Neural cell (in vitro differentiated cells): ENCODE measurements around the gene FOXO3. TPM values are rescaled to one million over a fixed set of nuclear protein-coding genes. Genes with fewer than 3 reads are reported as not detected.

Source experiments
- H2AFZ ChIP-seq: fragments of 200-600, 300-800 bp; sonication (generic), shearing (Covaris generic); 2 replicates; pipeline ENCODE4 v1.6.0; 2014; ENCODE audit warnings: low read depth, mild to moderate bottlenecking, antibody characterized with exemption, low read length, moderate library complexity
- H3F3A ChIP-seq: fragments of 200-600 bp; shearing (Covaris generic); 2 replicates; pipeline ENCODE4 v1.6.1; 2016; ENCODE audit warnings: mild to moderate bottlenecking, moderate library complexity, mixed read lengths, antibody characterized with exemption, low read length; ENCODE audit not compliant: insufficient read depth, poor library complexity, severe bottlenecking
- H3K27ac ChIP-seq: fragments of 200-600, 300-800 bp; sonication (generic), shearing (Covaris generic); 2 replicates; pipeline ENCODE4 v1.5.1; 2014; ENCODE audit warnings: mild to moderate bottlenecking, low read length, moderate library complexity
- H3K27me3 ChIP-seq: fragments of 300-800, 200-600 bp; sonication (generic), shearing (Covaris generic); 2 replicates; pipeline ENCODE4 v1.6.0; 2014; ENCODE audit warnings: mild to moderate bottlenecking, low read depth, low read length, moderate library complexity; ENCODE audit not compliant: insufficient read depth
- H3K36me3 ChIP-seq: fragments of 300-800, 200-600 bp; sonication (generic), shearing (Covaris generic); 2 replicates; pipeline ENCODE4 v1.5.1; 2014; ENCODE audit warnings: mild to moderate bottlenecking, antibody characterized with exemption, low read length, moderate library complexity; ENCODE audit not compliant: insufficient read depth
- H3K4me2 ChIP-seq: fragments of 300-800, 200-600 bp; sonication (generic), shearing (Covaris generic); 2 replicates; pipeline ENCODE4 v1.6.0; 2014; ENCODE audit warnings: mild to moderate bottlenecking, low read length
- H3K4me3 ChIP-seq: fragments of 300-800, 200-600 bp; sonication (generic), shearing (Covaris generic); 2 replicates; pipeline ENCODE4 v1.5.1; 2014; ENCODE audit warnings: mild to moderate bottlenecking, low read length, moderate library complexity
- H3K79me2 ChIP-seq: fragments of 200-600 bp; shearing (Covaris generic); replicated peaks from 2 replicates; pipeline ENCODE4 v1.6.0; 2014; ENCODE audit warnings: mild to moderate bottlenecking, low read length, moderate library complexity; ENCODE audit not compliant: insufficient read depth
- H3K9ac ChIP-seq: fragments of 300-800, 200-600 bp; sonication (generic), shearing (Covaris generic); 2 replicates; pipeline ENCODE4 v1.6.1; 2016; ENCODE audit warnings: mild to moderate bottlenecking, low read length, mixed read lengths
- H3K9me2 ChIP-seq: fragments of 200-600 bp; shearing (Covaris generic); 2 replicates; pipeline ENCODE4 v1.6.1; 2016; ENCODE audit warnings: mild to moderate bottlenecking, low read length, mixed read lengths; ENCODE audit not compliant: insufficient read depth
- H3K9me3 ChIP-seq: fragments of 200-600, 300-800 bp; sonication (generic), shearing (Covaris generic); 2 replicates; pipeline ENCODE4 v1.6.1; 2016; ENCODE audit warnings: mild to moderate bottlenecking, mixed run types, low read length, moderate library complexity, mixed read lengths
- H4K20me1 ChIP-seq: fragments of 200-600 bp; shearing (Covaris generic); 2 replicates; pipeline ENCODE4 v1.6.1; 2016; ENCODE audit warnings: mild to moderate bottlenecking, mixed run types; ENCODE audit not compliant: insufficient read depth
- EP300 ChIP-seq: fragments of 450-650 bp; conservative IDR thresholded peaks from 2 replicates; pipeline ENCODE4 v1.6.1; 2014; ENCODE audit warnings: antibody characterized with exemption, mild to moderate bottlenecking, moderate library complexity; ENCODE audit not compliant: poor library complexity, severe bottlenecking
- EZH2 ChIP-seq: fragments of 200-600, 300-800 bp; shearing (Covaris generic), sonication (generic); IDR thresholded peaks from 2 replicates; pipeline ENCODE4 v1.6.1; 2014; ENCODE audit warnings: antibody characterized with exemption, low read length, borderline replicate concordance, mild to moderate bottlenecking; ENCODE audit not compliant: insufficient read depth, poor library complexity, severe bottlenecking
- MXI1 ChIP-seq: fragments of 450-650 bp; conservative IDR thresholded peaks from 2 replicates; pipeline ENCODE4 v1.6.1; 2014; ENCODE audit warnings: antibody characterized with exemption, mild to moderate bottlenecking; ENCODE audit not compliant: poor library complexity, severe bottlenecking
- POLR2AphosphoS5 ChIP-seq: IDR thresholded peaks from 2 replicates; pipeline ENCODE4 v1.6.1; 2012
- RAD21 ChIP-seq: fragments of 450-650 bp; conservative IDR thresholded peaks from 2 replicates; pipeline ENCODE4 v1.6.1; 2014; ENCODE audit warnings: antibody characterized with exemption, mild to moderate bottlenecking, moderate library complexity
- REST ChIP-seq: IDR thresholded peaks from 2 replicates; pipeline ENCODE4 v1.6.1; 2012; ENCODE audit warnings: borderline replicate concordance
- SMC3 ChIP-seq: fragments of 450-650 bp; conservative IDR thresholded peaks from 2 replicates; pipeline ENCODE4 v1.6.1; 2014; ENCODE audit warnings: antibody characterized with exemption, mild to moderate bottlenecking, moderate library complexity; ENCODE audit not compliant: poor library complexity
- TAF1 ChIP-seq: IDR thresholded peaks from 2 replicates; pipeline ENCODE4 v1.6.1; 2012; ENCODE audit warnings: low read depth
- polyA plus RNA-seq: library from polyadenylated mRNA; depleted of rRNA; stranded (reverse); fragments of >200 nt; gene quantifications from 2 replicates; pipeline ENCODE4 v1.2.3, GENCODE V29; 2014
- TF ChIP-seq, protein P1 (sequence below): fragments of 450-650 bp; IDR thresholded peaks from 2 replicates; pipeline ENCODE4 v1.5.1; 2014; ENCODE audit warnings: antibody characterized with exemption, mild to moderate bottlenecking, moderate library complexity; ENCODE audit not compliant: poor library complexity, severe bottlenecking

The FOXO3 gene
- polyA plus RNA-seq, 1 donor from 2014 or later = 21.3 TPM

DNA sequence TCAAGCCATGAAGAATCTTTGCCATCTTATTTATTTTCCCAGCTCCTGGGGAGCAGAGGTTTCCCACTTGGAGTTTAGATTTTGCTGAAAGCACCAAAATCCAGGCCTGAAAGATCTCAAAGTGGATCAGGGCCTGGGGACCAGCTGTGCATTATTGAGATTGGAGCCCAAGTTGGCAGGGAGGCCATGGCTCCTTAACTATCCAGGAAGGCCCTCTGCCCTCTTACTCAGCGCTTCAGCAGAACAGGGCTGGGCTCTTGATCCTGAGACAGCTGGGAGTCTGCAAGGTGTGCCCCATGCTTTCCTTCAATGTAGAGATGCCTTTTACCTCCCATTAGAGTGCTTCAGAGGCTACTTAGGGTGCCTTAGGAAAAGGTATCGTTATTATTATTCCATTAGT, 24.6 kb downstream of the FOXO3 start:
- H3K79me2 ChIP-seq = peaks cover 15% of the 10 kb centered on the region
- no peak for TF ChIP-seq EP300
- no peak for TF ChIP-seq MXI1
- no peak for TF ChIP-seq EZH2
- no peak for TF ChIP-seq POLR2AphosphoS5
- no peak for TF ChIP-seq RAD21
- TF ChIP-seq REST = no peak
- TF ChIP-seq, protein P1, sequence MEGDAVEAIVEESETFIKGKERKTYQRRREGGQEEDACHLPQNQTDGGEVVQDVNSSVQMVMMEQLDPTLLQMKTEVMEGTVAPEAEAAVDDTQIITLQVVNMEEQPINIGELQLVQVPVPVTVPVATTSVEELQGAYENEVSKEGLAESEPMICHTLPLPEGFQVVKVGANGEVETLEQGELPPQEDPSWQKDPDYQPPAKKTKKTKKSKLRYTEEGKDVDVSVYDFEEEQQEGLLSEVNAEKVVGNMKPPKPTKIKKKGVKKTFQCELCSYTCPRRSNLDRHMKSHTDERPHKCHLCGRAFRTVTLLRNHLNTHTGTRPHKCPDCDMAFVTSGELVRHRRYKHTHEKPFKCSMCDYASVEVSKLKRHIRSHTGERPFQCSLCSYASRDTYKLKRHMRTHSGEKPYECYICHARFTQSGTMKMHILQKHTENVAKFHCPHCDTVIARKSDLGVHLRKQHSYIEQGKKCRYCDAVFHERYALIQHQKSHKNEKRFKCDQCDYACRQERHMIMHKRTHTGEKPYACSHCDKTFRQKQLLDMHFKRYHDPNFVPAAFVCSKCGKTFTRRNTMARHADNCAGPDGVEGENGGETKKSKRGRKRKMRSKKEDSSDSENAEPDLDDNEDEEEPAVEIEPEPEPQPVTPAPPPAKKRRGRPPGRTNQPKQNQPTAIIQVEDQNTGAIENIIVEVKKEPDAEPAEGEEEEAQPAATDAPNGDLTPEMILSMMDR = no peak
- TF ChIP-seq SMC3 = no peak
- no peak for TF ChIP-seq TAF1

DNA sequence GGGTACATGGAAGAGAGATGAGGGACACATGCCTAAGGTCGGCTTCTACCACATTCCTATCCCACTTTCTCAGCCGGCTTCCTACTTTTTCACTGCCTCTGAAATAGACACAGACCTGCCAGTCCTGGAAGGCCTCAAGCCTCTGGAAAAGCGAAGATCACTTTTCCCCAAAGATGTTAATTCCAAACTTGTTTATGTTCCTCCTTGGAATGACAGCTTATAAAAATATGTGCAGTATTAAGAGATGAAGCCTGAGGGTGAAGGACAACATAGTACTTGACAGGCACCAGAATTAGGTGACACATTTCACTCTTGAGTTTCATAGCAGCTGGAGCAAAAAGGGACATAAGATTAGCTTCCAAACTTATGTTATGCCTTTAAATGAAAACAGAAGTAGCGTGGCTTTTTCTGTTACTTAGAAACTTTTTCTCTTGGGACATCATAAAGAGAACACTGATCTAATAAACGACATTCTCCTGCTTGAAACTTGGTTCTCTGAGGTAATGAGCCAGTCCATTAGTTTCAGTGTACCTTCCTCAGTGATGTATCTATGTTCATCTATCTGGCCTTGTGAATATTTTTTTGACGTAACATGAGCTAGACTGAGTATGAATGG, 25.3 kb downstream of the FOXO3 start:
- Histone ChIP-seq H3F3A (no peaks in the 10 kb centered on the region), H3K9me3 (no peaks in the 10 kb centered on the region), H3K9me2 (no peaks in the 10 kb centered on the region), H3K79me2 (peaks cover 15% of the 10 kb centered on the region), H3K4me2 (no peak overlapping the region), H2AFZ (no peak overlapping the region), H3K4me3 (no peak overlapping the region), H3K27me3 (no peaks in the 10 kb centered on the region), H3K36me3 (no peaks in the 10 kb centered on the region), H3K27ac (no peak overlapping the region), H3K9ac (no peak overlapping the region), H4K20me1 (no peaks in the 10 kb centered on the region)
- TF ChIP-seq POLR2AphosphoS5 (no peak), RAD21 (no peak), MXI1 (no peak), EP300 (no peak), REST (no peak), EZH2 (no peak), TAF1 (no peak), SMC3 (no peak)
- TF ChIP-seq, protein P1 = no peak

More for the DNA sequence above, 24.6 kb downstream of the FOXO3 start:
- H3K27ac ChIP-seq = no peak overlapping the region
- no peaks in the 10 kb centered on the region for H3K9me3 ChIP-seq
- H2AFZ ChIP-seq = no peak overlapping the region
- no peaks in the 10 kb centered on the region for H3F3A ChIP-seq
- H3K4me2 ChIP-seq = no peak overlapping the region
- H4K20me1 ChIP-seq = no peaks in the 10 kb centered on the region
- no peaks in the 10 kb centered on the region for H3K27me3 ChIP-seq
- no peaks in the 10 kb centered on the region for H3K9me2 ChIP-seq
- H3K36me3 ChIP-seq = no peaks in the 10 kb centered on the region
- H3K9ac ChIP-seq = no peak overlapping the region
- H3K4me3 ChIP-seq = no peak overlapping the region
